Suprapubic skin (tissue), 4 donors: Measurements from ENCODE around the gene WDR37. TPM values are rescaled to one million over a fixed set of nuclear protein-coding genes. Genes with fewer than 3 reads are reported as not detected.
A peak's percentile ranks its signal among the peaks of the same experiment; 100 is the strongest.

Source experiments
- DNase-seq, 2 donors: peaks; one replicate each; pipeline ENCODE4 v3.0.0-alpha.2; 2019; ENCODE audit warnings: low spot score in 2 of 2
- H3K27ac ChIP-seq: fragments of 200-600 bp; sonication (generic); one replicate; pipeline ENCODE4 v1.5.1; 2019
- H3K27me3 ChIP-seq: fragments of 200-600 bp; sonication (generic); one replicate; pipeline ENCODE4 v1.5.1; 2019
- H3K36me3 ChIP-seq: fragments of 200-600 bp; sonication (generic); one replicate; pipeline ENCODE4 v1.5.1; 2019
- H3K4me1 ChIP-seq: fragments of 200-600 bp; sonication (generic); one replicate; pipeline ENCODE4 v1.5.1; 2019
- H3K4me3 ChIP-seq: fragments of 200-600 bp; sonication (generic); one replicate; pipeline ENCODE4 v1.5.1; 2019; ENCODE audit warnings: mild to moderate bottlenecking
- H3K9me3 ChIP-seq: fragments of 200-600 bp; sonication (generic); one replicate; pipeline ENCODE4 v1.5.1; 2019
- EP300 ChIP-seq: sonication (generic); formaldehyde crosslinking; IDR thresholded peaks from one replicate; pipeline ENCODE4 v1.6.1; 2017; ENCODE audit warnings: antibody characterized with exemption
- POLR2A ChIP-seq, 2 donors: fragments of 450-650 bp; IDR thresholded peaks; one replicate each; pipeline ENCODE4 v1.6.1; 2017; ENCODE audit warnings: antibody characterized with exemption in 2 of 2, mild to moderate bottlenecking in 2 of 2, moderate library complexity in 2 of 2
- POLR2AphosphoS5 ChIP-seq, 3 donors: sonication (generic); formaldehyde crosslinking; IDR thresholded peaks; one replicate each; pipeline ENCODE4 v1.6.1; 2017; ENCODE audit warnings: antibody characterized with exemption in 3 of 3
- WGBS: methylation state at CpG from one replicate; pipeline ENCODE4 v1.1.5; 2018; 5-methylcytosine and 5-hydroxymethylcytosine counted together
- total RNA-seq, 4 donors: library from RNA; depleted of rRNA; stranded (reverse); fragments of >200 nt; gene quantifications; one replicate each; pipeline ENCODE4 v1.1.0, GENCODE V29; 2016
- TF ChIP-seq, protein P1 (sequence below), 2 donors: fragments of 200-600 bp in 1 of 2; fragments of 450-650 bp in 1 of 2; sonication (generic) in 1 of 2; IDR thresholded peaks; one replicate each; pipeline ENCODE4 v1.5.1; 2016 to 2019; ENCODE audit warnings: antibody characterized with exemption in 2 of 2, mild to moderate bottlenecking in 1 of 2, moderate library complexity in 1 of 2

Gene WDR37
- total RNA-seq, 4 donors from 2014 or later: 13.1 to 32.7 (median 18.4) TPM

DNA sequence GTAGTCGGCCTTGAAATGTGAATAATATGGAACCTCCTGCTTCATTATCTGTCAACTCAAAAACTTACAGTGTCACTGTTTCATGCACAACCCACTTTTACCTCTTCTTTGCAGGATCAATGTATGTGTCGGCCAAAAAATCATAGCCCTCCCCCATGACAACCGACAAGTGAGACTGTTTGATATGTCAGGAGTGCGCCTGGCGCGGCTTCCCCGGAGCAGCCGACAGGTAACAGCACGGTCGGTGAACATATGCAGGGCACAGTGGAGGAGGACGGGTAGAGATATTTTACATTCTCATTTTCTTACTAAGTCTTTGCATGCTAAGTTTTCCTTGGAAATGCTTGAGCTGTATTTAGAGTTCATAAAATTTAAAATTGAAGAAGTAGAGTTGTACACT lies 68.6 kb downstream of the WDR37 start:
- no peak overlapping the region for H3K27ac ChIP-seq
- peaks cover 84% of the 10 kb centered on the region for H3K36me3 ChIP-seq
- H3K4me3 ChIP-seq: no peak overlapping the region
- 93% methylated on average over 11 of the region's 11 CpGs for WGBS
- TF ChIP-seq POLR2AphosphoS5 (IDR thresholded peaks at IDR 0.05): no peak
- TF ChIP-seq, protein P1, sequence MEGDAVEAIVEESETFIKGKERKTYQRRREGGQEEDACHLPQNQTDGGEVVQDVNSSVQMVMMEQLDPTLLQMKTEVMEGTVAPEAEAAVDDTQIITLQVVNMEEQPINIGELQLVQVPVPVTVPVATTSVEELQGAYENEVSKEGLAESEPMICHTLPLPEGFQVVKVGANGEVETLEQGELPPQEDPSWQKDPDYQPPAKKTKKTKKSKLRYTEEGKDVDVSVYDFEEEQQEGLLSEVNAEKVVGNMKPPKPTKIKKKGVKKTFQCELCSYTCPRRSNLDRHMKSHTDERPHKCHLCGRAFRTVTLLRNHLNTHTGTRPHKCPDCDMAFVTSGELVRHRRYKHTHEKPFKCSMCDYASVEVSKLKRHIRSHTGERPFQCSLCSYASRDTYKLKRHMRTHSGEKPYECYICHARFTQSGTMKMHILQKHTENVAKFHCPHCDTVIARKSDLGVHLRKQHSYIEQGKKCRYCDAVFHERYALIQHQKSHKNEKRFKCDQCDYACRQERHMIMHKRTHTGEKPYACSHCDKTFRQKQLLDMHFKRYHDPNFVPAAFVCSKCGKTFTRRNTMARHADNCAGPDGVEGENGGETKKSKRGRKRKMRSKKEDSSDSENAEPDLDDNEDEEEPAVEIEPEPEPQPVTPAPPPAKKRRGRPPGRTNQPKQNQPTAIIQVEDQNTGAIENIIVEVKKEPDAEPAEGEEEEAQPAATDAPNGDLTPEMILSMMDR (IDR thresholded peaks at IDR 0.05): no peak
- TF ChIP-seq EP300: no peak
- TF ChIP-seq POLR2A (IDR thresholded peaks at IDR 0.05): no peak
- H3K27me3 ChIP-seq: no peaks in the 10 kb centered on the region
- peak in 1 of 2 donors; percentile 64 for DNase-seq
- H3K4me1 ChIP-seq: no peaks in the 10 kb centered on the region
- H3K9me3 ChIP-seq: no peaks in the 10 kb centered on the region

DNA sequence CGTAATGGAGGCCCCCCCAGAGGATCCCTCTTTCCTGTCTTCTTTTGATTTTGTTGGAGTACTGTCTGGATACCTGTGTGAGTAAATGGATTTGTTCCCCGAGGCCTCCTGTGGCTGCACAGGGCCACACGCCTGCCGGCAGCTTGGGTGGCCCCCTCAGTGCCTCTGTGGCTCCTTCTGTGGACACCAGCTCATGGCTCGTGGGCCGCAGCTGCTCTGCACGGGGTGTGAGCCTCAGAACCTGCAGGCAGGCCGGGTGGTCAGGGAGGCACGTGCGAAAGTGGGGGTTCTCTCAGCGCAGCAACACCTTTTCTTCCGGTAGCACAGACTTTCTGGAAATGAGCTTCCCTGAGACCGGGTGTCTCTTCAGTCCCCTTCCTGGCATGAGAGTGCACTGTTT lies 70.3 kb downstream of the WDR37 start:
- peak in 1 of 2 donors; percentile 70 for DNase-seq
- Histone ChIP-seq H3K27ac (no peak overlapping the region), H3K9me3 (no peaks in the 10 kb centered on the region), H3K4me1 (no peaks in the 10 kb centered on the region), H3K4me3 (no peak overlapping the region), H3K36me3 (peaks cover 84% of the 10 kb centered on the region), H3K27me3 (no peaks in the 10 kb centered on the region)
- TF ChIP-seq POLR2A (IDR thresholded peaks at IDR 0.05) (no peak), EP300 (no peak), POLR2AphosphoS5 (IDR thresholded peaks at IDR 0.05) (no peak)
- TF ChIP-seq, protein P1 (IDR thresholded peaks at IDR 0.05): no peak
- 93% methylated on average over 13 of the region's 13 CpGs for WGBS

DNA sequence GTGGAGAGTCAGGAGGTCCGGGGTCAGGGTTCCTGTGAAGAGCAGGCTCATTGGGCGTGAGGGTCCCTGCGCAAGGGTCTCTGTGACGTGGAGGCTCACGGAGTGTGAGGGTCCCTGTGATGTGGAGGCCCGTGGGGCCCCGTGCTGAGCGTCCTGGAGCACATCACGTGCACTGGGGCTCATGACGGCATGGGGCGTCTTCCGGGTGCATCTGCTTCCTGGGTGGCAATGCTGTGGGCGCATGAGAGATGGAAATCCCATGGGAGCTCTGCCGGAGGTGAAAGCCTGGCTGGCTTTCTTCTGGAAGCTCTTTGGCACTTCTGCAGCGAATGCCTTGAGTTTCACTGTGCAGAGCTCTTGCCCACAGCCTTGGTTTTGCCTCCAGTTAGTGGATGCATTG lies 71.4 kb downstream of the WDR37 start:
- TF ChIP-seq, protein P1 (IDR thresholded peaks at IDR 0.05): no peak
- TF ChIP-seq POLR2AphosphoS5 (IDR thresholded peaks at IDR 0.05): no peak
- TF ChIP-seq POLR2A (IDR thresholded peaks at IDR 0.05): no peak
- no peak for TF ChIP-seq EP300
- Histone ChIP-seq H3K9me3 (no peaks in the 10 kb centered on the region), H3K4me3 (no peak overlapping the region), H3K27ac (no peak overlapping the region), H3K4me1 (no peaks in the 10 kb centered on the region), H3K36me3 (peaks cover 78% of the 10 kb centered on the region), H3K27me3 (no peaks in the 10 kb centered on the region)
- 93% methylated on average over 11 of the region's 15 CpGs for WGBS
- DNase-seq: no peak

DNA sequence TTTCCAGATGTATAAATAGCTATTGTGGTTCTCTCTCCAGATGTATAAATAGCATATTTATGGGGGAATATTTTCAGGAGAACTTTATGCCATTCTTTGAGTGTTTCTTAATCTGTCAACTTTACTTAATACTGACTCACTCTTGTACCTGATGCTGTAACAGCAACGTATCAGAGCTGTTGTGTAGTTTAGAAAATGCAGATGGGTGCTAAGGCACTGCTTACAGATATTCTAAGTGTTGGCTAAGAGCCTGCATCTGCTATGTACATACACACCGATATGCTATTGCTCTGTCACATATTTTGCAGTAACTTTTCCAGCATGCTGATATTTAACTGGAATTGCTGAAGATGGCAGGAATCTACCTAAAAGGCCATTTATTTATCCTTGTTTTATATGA lies 71.9 kb downstream of the WDR37 start:
- Histone ChIP-seq H3K27ac (no peak overlapping the region), H3K4me1 (no peaks in the 10 kb centered on the region), H3K36me3 (peaks cover 73% of the 10 kb centered on the region), H3K9me3 (no peaks in the 10 kb centered on the region), H3K4me3 (no peak overlapping the region), H3K27me3 (no peaks in the 10 kb centered on the region)
- WGBS: 60% methylated on average over 2 of the region's 2 CpGs
- DNase-seq: no peak
- TF ChIP-seq, protein P1 (IDR thresholded peaks at IDR 0.05): no peak
- TF ChIP-seq POLR2AphosphoS5 (IDR thresholded peaks at IDR 0.05): no peak

DNA sequence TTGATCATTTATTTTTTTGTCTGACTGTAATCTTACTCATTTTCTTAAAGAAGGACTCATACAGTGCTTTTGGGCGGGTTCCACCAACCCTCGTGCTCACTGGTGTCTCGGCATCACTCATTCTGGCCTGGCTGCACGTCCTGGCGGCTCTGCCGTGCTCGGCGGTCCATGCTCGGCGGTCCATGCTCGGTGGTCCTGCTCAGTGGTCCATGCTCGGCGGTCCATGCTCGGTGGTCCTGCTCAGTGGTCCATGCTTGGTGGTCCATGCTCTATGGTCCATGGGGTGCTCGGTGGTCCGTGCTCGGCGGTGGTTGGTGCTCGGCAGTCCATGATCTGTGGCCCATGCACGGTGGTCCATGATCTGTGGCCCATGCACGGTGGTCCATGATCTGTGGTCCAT lies 72.5 kb downstream of the WDR37 start:
- TF ChIP-seq POLR2A (IDR thresholded peaks at IDR 0.05) (no peak), EP300 (no peak), POLR2AphosphoS5 (IDR thresholded peaks at IDR 0.05) (no peak)
- TF ChIP-seq, protein P1 (IDR thresholded peaks at IDR 0.05): no peak
- H3K27ac ChIP-seq: no peak overlapping the region
- no peak overlapping the region for H3K4me3 ChIP-seq
- DNase-seq: no peak
- no peaks in the 10 kb centered on the region for H3K27me3 ChIP-seq
- H3K4me1 ChIP-seq: no peaks in the 10 kb centered on the region
- peaks cover 72% of the 10 kb centered on the region for H3K36me3 ChIP-seq
- H3K9me3 ChIP-seq: no peaks in the 10 kb centered on the region
- 98% methylated on average over 15 of the region's 21 CpGs for WGBS
